Nephron progenitor cell (in vitro differentiated cells): ENCODE measurements around the gene DNAH8.

ENCODE experiments used
- DNase-seq: peaks from one replicate; pipeline ENCODE4 v3.0.0; 2021
- H3K27ac Mint-ChIP-seq: 2 replicates; pipeline ENCODE4 v1.8.0; 2021; ENCODE audit warnings: mild to moderate bottlenecking, moderate library complexity, mixed read lengths
- H3K27me3 Mint-ChIP-seq: 2 replicates; pipeline ENCODE4 v1.8.0; 2021; ENCODE audit warnings: mild to moderate bottlenecking, low read depth, mixed read lengths; ENCODE audit not compliant: poor library complexity
- H3K36me3 Mint-ChIP-seq: 2 replicates; pipeline ENCODE4 v1.8.0; 2021; ENCODE audit warnings: low read depth, mixed read lengths
- H3K4me1 Mint-ChIP-seq: 2 replicates; pipeline ENCODE4 v1.8.0; 2021; ENCODE audit warnings: mixed read lengths
- H3K4me3 Mint-ChIP-seq: 2 replicates; pipeline ENCODE4 v1.8.0; 2021; ENCODE audit warnings: mild to moderate bottlenecking, moderate library complexity, mixed read lengths
- H3K9me3 Mint-ChIP-seq: 2 replicates; pipeline ENCODE4 v1.8.0; 2021; ENCODE audit warnings: mild to moderate bottlenecking, moderate library complexity, mixed read lengths
- CTCF ChIP-seq: fragments of 200-600 bp; sonication (generic); IDR thresholded peaks from 2 replicates; pipeline ENCODE4 v1.5.0; 2021; ENCODE audit warnings: antibody characterized with exemption

Gene DNAH8

GRCh38 chr6:38715016-38715689 is at the start of gene DNAH8:
TSS of gene DNAH8 (plus strand) at chr6:38715311. CDS start at chr6:38722810, 7,499 bp downstream.
- H3K27me3 Mint-ChIP-seq: peaks cover 44% of the 10 kb centered on the region
- H3K4me1 Mint-ChIP-seq: no peaks in the 10 kb centered on the region
- peak; percentile 27 for DNase-seq
- H3K36me3 Mint-ChIP-seq: no peaks in the 10 kb centered on the region
- no peak for TF ChIP-seq CTCF
- H3K4me3 Mint-ChIP-seq: peak within 1 kb of the TSS; percentile 29
- H3K27ac Mint-ChIP-seq: no peak within 1 kb of the TSS
- peaks cover 15% of the 10 kb centered on the region for H3K9me3 Mint-ChIP-seq

GRCh38 chr6:38671885-38672467 is 43.1 kb upstream of the DNAH8 start:
- TF ChIP-seq CTCF: peak; percentile 73
- no peaks in the 10 kb centered on the region for H3K9me3 Mint-ChIP-seq
- no peaks in the 10 kb centered on the region for H3K4me1 Mint-ChIP-seq
- no peak overlapping the region for H3K27ac Mint-ChIP-seq
- no peak overlapping the region for H3K4me3 Mint-ChIP-seq
- DNase-seq: peak; percentile 21
- H3K36me3 Mint-ChIP-seq: peaks cover 30% of the 10 kb centered on the region
- no peaks in the 10 kb centered on the region for H3K27me3 Mint-ChIP-seq

- no peaks in the 10 kb centered on the region for H3K4me1 Mint-ChIP-seq
- no peak overlapping the region for H3K4me3 Mint-ChIP-seq
- TF ChIP-seq CTCF: no peak
- peak overlapping the region; percentile 6 for H3K27ac Mint-ChIP-seq
- no peaks in the 10 kb centered on the region for H3K9me3 Mint-ChIP-seq
- H3K27me3 Mint-ChIP-seq: no peaks in the 10 kb centered on the region
- peaks cover 42% of the 10 kb centered on the region for H3K36me3 Mint-ChIP-seq
- DNase-seq: no peak
Observed at GRCh38 chr6:38673397-38674165, 41.5 kb upstream of the DNAH8 start.

- Mint-ChIP-seq H3K4me1 (no peaks in the 10 kb centered on the region), H3K36me3 (peaks cover 58% of the 10 kb centered on the region), H3K4me3 (no peak overlapping the region), H3K9me3 (no peaks in the 10 kb centered on the region), H3K27ac (no peak overlapping the region), H3K27me3 (no peaks in the 10 kb centered on the region)
- no peak for DNase-seq
- no peak for TF ChIP-seq CTCF
Observed at GRCh38 chr6:38676236-38676973, 38.7 kb upstream of the DNAH8 start.

GRCh38 chr6:38676974-38677544 is 38.1 kb upstream of the DNAH8 start:
- Mint-ChIP-seq H3K4me1 (no peaks in the 10 kb centered on the region), H3K36me3 (peaks cover 64% of the 10 kb centered on the region), H3K9me3 (no peaks in the 10 kb centered on the region), H3K27ac (no peak overlapping the region), H3K27me3 (no peaks in the 10 kb centered on the region), H3K4me3 (no peak overlapping the region)
- no peak for TF ChIP-seq CTCF
- DNase-seq: no peak
